ENCODE data around the gene KCNK17. TPM values are rescaled to one million over a fixed set of nuclear protein-coding genes. Genes with fewer than 3 reads are reported as not detected.

KCNK17 gene
- total RNA-seq, 1 donor from 2014 or later, result not detected

GRCh38 chr6:39301606-39302005, 12.6 kb downstream of the KCNK17 start:
- TF ChIP-seq CTCF (IDR thresholded peaks at IDR 0.05), result no peak
- H3K4me1 Mint-ChIP-seq (ENCODE audit: unreplicated experiment), result peaks cover 8% of the 10 kb centered on the region
- no peak overlapping the region for H3K27ac Mint-ChIP-seq (ENCODE audit: unreplicated experiment)
- H3K36me3 Mint-ChIP-seq (ENCODE audit: unreplicated experiment), result no peaks in the 10 kb centered on the region
- H3K27me3 Mint-ChIP-seq (ENCODE audit: unreplicated experiment), result peaks cover 10% of the 10 kb centered on the region
- H3K4me3 Mint-ChIP-seq (ENCODE audit: unreplicated experiment), result no peak overlapping the region
- no peaks in the 10 kb centered on the region for H3K9me3 Mint-ChIP-seq (ENCODE audit: unreplicated experiment)
- DNase-seq (ENCODE audit: extremely low spot score, unreplicated experiment), result no peak

GRCh38 chr6:39300739-39301138, 13.5 kb downstream of the KCNK17 start:
- Mint-ChIP-seq H3K27ac (ENCODE audit: unreplicated experiment) (no peak overlapping the region), H3K9me3 (ENCODE audit: unreplicated experiment) (no peaks in the 10 kb centered on the region), H3K4me1 (ENCODE audit: unreplicated experiment) (peaks cover 11% of the 10 kb centered on the region), H3K4me3 (ENCODE audit: unreplicated experiment) (no peak overlapping the region), H3K36me3 (ENCODE audit: unreplicated experiment) (no peaks in the 10 kb centered on the region), H3K27me3 (ENCODE audit: unreplicated experiment) (peaks cover 5% of the 10 kb centered on the region)
- DNase-seq (ENCODE audit: extremely low spot score, unreplicated experiment), result no peak
- no peak for TF ChIP-seq CTCF (IDR thresholded peaks at IDR 0.05)

- no peaks in the 10 kb centered on the region for H3K36me3 Mint-ChIP-seq (ENCODE audit: unreplicated experiment)
- TF ChIP-seq CTCF (IDR thresholded peaks at IDR 0.05), result no peak
- no peak overlapping the region for H3K4me3 Mint-ChIP-seq (ENCODE audit: unreplicated experiment)
- no peaks in the 10 kb centered on the region for H3K9me3 Mint-ChIP-seq (ENCODE audit: unreplicated experiment)
- no peak for DNase-seq (ENCODE audit: extremely low spot score, unreplicated experiment)
- H3K27me3 Mint-ChIP-seq (ENCODE audit: unreplicated experiment), result peaks cover 5% of the 10 kb centered on the region
- peaks cover 10% of the 10 kb centered on the region for H3K4me1 Mint-ChIP-seq (ENCODE audit: unreplicated experiment)
- H3K27ac Mint-ChIP-seq (ENCODE audit: unreplicated experiment), result no peak overlapping the region
Observed at GRCh38 chr6:39298061-39298460, 16.2 kb downstream of the KCNK17 start.

- no peak for DNase-seq (ENCODE audit: extremely low spot score, unreplicated experiment)
- H3K27ac Mint-ChIP-seq (ENCODE audit: unreplicated experiment), result no peak overlapping the region
Observed at GRCh38 chr6:39296745-39297640, 17.2 kb downstream of the KCNK17 start.

More at GRCh38 chr6:39296745-39297640, 17.2 kb downstream of the KCNK17 start:
- no peaks in the 10 kb centered on the region for H3K9me3 Mint-ChIP-seq (ENCODE audit: unreplicated experiment)
- no peak for TF ChIP-seq CTCF (IDR thresholded peaks at IDR 0.05)
- H3K4me1 Mint-ChIP-seq (ENCODE audit: unreplicated experiment), result peaks cover 5% of the 10 kb centered on the region
- H3K27me3 Mint-ChIP-seq (ENCODE audit: unreplicated experiment), result peaks cover 8% of the 10 kb centered on the region
- no peaks in the 10 kb centered on the region for H3K36me3 Mint-ChIP-seq (ENCODE audit: unreplicated experiment)
- H3K4me3 Mint-ChIP-seq (ENCODE audit: unreplicated experiment), result no peak overlapping the region

Data from osteocyte (in vitro differentiated cells).